ENCODE results near the gene FASN. TPM values are rescaled to one million over a fixed set of nuclear protein-coding genes. Genes with fewer than 3 reads are reported as not detected.

FASN gene
- total RNA-seq, 2 donors from 2014 or later: 16.3 to 388 TPM

GRCh38 chr17:82118168-82118814, 20.3 kb upstream of the FASN start:
- ATAC-seq (peak; percentile 5), DNase-seq (no peak)
- Histone ChIP-seq H3K4me1 (peaks cover 4% of the 10 kb centered on the region), H3K27ac (peak overlapping the region in 3 of 4 donors; percentile 44 to 67 (median 57)), H3K9me3 (no peaks in the 10 kb centered on the region), H3K4me3 (no peak overlapping the region), H3K27me3 (no peaks in the 10 kb centered on the region), H3K36me3 (replicated peaks in 1 of 2; ENCODE audit: insufficient read depth in 1 of 2, low read depth in 2 of 2) (no peaks in the 10 kb centered on the region)
- 78 to 82% methylated on average over 11 to 18 of the region's 18 CpGs for WGBS, 2 donors
- intact Hi-C loops (cut with DNase I): no loop called here
- TF ChIP-seq POLR2A (IDR thresholded peaks at IDR 0.05): no peak
- no peak for TF ChIP-seq CTCF (IDR thresholded peaks at IDR 0.05)

GRCh38 chr17:82117139-82118090, 19.4 kb upstream of the FASN start:
- WGBS, 2 donors: 83 to 86% methylated on average over 22 of the region's 22 CpGs
- ATAC-seq: no peak
- no peak for DNase-seq

GRCh38 chr17:82116246-82116645, 18.2 kb upstream of the FASN start:
- H3K27ac ChIP-seq: no peak overlapping the region
- no peaks in the 10 kb centered on the region for H3K27me3 ChIP-seq
- peaks cover 4% of the 10 kb centered on the region for H3K4me1 ChIP-seq
- WGBS, 2 donors: 78 to 83% methylated on average over 3 to 6 of the region's 6 CpGs
- no peak for DNase-seq
- H3K9me3 ChIP-seq: no peaks in the 10 kb centered on the region
- no peak overlapping the region for H3K4me3 ChIP-seq
- TF ChIP-seq POLR2A (IDR thresholded peaks at IDR 0.05): no peak
- ATAC-seq: no peak
- H3K36me3 ChIP-seq (replicated peaks in 1 of 2; ENCODE audit: insufficient read depth in 1 of 2, low read depth in 2 of 2): no peaks in the 10 kb centered on the region
- intact Hi-C loops (cut with DNase I): no loop called here

More at GRCh38 chr17:82117139-82118090, 19.4 kb upstream of the FASN start:
- no peaks in the 10 kb centered on the region for H3K27me3 ChIP-seq
- intact Hi-C loops (cut with DNase I): no loop called here
- no peak for TF ChIP-seq POLR2A (IDR thresholded peaks at IDR 0.05)
- TF ChIP-seq CTCF (IDR thresholded peaks at IDR 0.05): no peak
- peak overlapping the region in 1 of 4 donors; percentile 67 for H3K27ac ChIP-seq
- H3K9me3 ChIP-seq: no peaks in the 10 kb centered on the region
- no peaks in the 10 kb centered on the region for H3K36me3 ChIP-seq (replicated peaks in 1 of 2; ENCODE audit: insufficient read depth in 1 of 2, low read depth in 2 of 2)
- no peak overlapping the region for H3K4me3 ChIP-seq
- peaks cover 4% of the 10 kb centered on the region for H3K4me1 ChIP-seq

- DNase-seq (no peak), ATAC-seq (no peak)
- peaks cover 8% of the 10 kb centered on the region for H3K4me1 ChIP-seq
- no peaks in the 10 kb centered on the region for H3K27me3 ChIP-seq
- H3K9me3 ChIP-seq: no peaks in the 10 kb centered on the region
- intact Hi-C loops (cut with DNase I): no loop called here
- no peak overlapping the region for H3K4me3 ChIP-seq
- H3K27ac ChIP-seq: no peak overlapping the region
- no peaks in the 10 kb centered on the region for H3K36me3 ChIP-seq (replicated peaks in 1 of 2; ENCODE audit: insufficient read depth in 1 of 2, low read depth in 2 of 2)
- TF ChIP-seq CTCF (IDR thresholded peaks at IDR 0.05) (no peak), POLR2A (IDR thresholded peaks at IDR 0.05) (no peak)
- WGBS, 2 donors: 89 to 95% methylated on average over 3 to 9 of the region's 9 CpGs
Observed at GRCh38 chr17:82114872-82115271, 16.8 kb upstream of the FASN start.

GRCh38 chr17:82114447-82114846, 16.4 kb upstream of the FASN start:
- 76 to 92% methylated on average over 3 to 10 of the region's 10 CpGs for WGBS, 2 donors
- DNase-seq (no peak), ATAC-seq (no peak)
- TF ChIP-seq CTCF (IDR thresholded peaks at IDR 0.05) (no peak), POLR2A (IDR thresholded peaks at IDR 0.05) (no peak)
- H3K9me3 ChIP-seq: no peaks in the 10 kb centered on the region
- H3K4me1 ChIP-seq: peaks cover 6% of the 10 kb centered on the region
- H3K27me3 ChIP-seq: no peaks in the 10 kb centered on the region
- H3K27ac ChIP-seq: no peak overlapping the region
- H3K4me3 ChIP-seq: no peak overlapping the region
- H3K36me3 ChIP-seq (replicated peaks in 1 of 2; ENCODE audit: insufficient read depth in 1 of 2, low read depth in 2 of 2): no peaks in the 10 kb centered on the region
- intact Hi-C loops (cut with DNase I): no loop called here

All from body of pancreas (tissue), 4 donors.